ENCODE data around the gene TRAPPC6A.

TRAPPC6A gene

GRCh38 chr19:45178262-45179071 lies 430 bp upstream of the TRAPPC6A start, which contains the start of gene BLOC1S3:
TSS of gene BLOC1S3 (plus strand) at chr19:45178784. CDS start at chr19:45179297, 513 bp downstream.
- H3K36me3 Mint-ChIP-seq (ENCODE audit: low read depth) = peaks cover 32% of the 10 kb centered on the region
- peak within 1 kb of the TSS; percentile 78 for H3K4me3 Mint-ChIP-seq
- H3K4me1 Mint-ChIP-seq (ENCODE audit: low read depth) = peaks cover 43% of the 10 kb centered on the region
- H3K9me3 Mint-ChIP-seq = no peaks in the 10 kb centered on the region
- H3K27me3 Mint-ChIP-seq = no peaks in the 10 kb centered on the region
- H3K27ac Mint-ChIP-seq = peak within 1 kb of the TSS; percentile 89
- intact Hi-C loops (cut with micrococcal nuclease) = loop anchor here (5.0 to 10.0 kb wide), 2 partner anchors 66 to 176 kb away; partner anchors contain the start of genes EXOC3L2 and RELB

- H3K4me1 Mint-ChIP-seq (ENCODE audit: low read depth) = peaks cover 44% of the 10 kb centered on the region
- intact Hi-C loops (cut with micrococcal nuclease) = loop anchor here (5.0 to 10.0 kb wide), 2 partner anchors 69 to 173 kb away; partner anchors contain the start of genes EXOC3L2 and RELB
Measured at GRCh38 chr19:45175515-45176345, 2.3 kb downstream of the TRAPPC6A start.

GRCh38 chr19:45173816-45174215 lies 4.2 kb downstream of the TRAPPC6A start:
- no peaks in the 10 kb centered on the region for H3K27me3 Mint-ChIP-seq

More at GRCh38 chr19:45175515-45176345, 2.3 kb downstream of the TRAPPC6A start:
- Mint-ChIP-seq H3K36me3 (ENCODE audit: low read depth) (peaks cover 17% of the 10 kb centered on the region), H3K9me3 (no peaks in the 10 kb centered on the region), H3K27me3 (no peaks in the 10 kb centered on the region), H3K27ac (no peak overlapping the region), H3K4me3 (no peak overlapping the region)

GRCh38 chr19:45172611-45173208 lies 5.3 kb downstream of the TRAPPC6A start:
- intact Hi-C loops (cut with micrococcal nuclease) = loop anchor here (10.0 kb wide), 1 partner anchor 72 kb away; the partner anchor contains the start of gene EXOC3L2
- Mint-ChIP-seq H3K4me3 (no peak overlapping the region), H3K27ac (no peak overlapping the region)

More at GRCh38 chr19:45173816-45174215, 4.2 kb downstream of the TRAPPC6A start:
- H3K4me1 Mint-ChIP-seq (ENCODE audit: low read depth) = peaks cover 34% of the 10 kb centered on the region
- intact Hi-C loops (cut with micrococcal nuclease) = loop anchor here (10.0 kb wide), 1 partner anchor 71 kb away; the partner anchor contains the start of gene EXOC3L2
- H3K27ac Mint-ChIP-seq = no peak overlapping the region
- H3K4me3 Mint-ChIP-seq = no peak overlapping the region
- peaks cover 6% of the 10 kb centered on the region for H3K36me3 Mint-ChIP-seq (ENCODE audit: low read depth)
- H3K9me3 Mint-ChIP-seq = no peaks in the 10 kb centered on the region

GRCh38 chr19:45172173-45172572 lies 5.9 kb downstream of the TRAPPC6A start:
- peaks cover 8% of the 10 kb centered on the region for H3K36me3 Mint-ChIP-seq (ENCODE audit: low read depth)
- H3K4me1 Mint-ChIP-seq (ENCODE audit: low read depth) = peaks cover 34% of the 10 kb centered on the region
- intact Hi-C loops (cut with micrococcal nuclease) = loop anchor here (10.0 kb wide), 1 partner anchor 73 kb away; the partner anchor contains the start of gene EXOC3L2
- no peaks in the 10 kb centered on the region for H3K9me3 Mint-ChIP-seq
- H3K27me3 Mint-ChIP-seq = no peaks in the 10 kb centered on the region
- no peak overlapping the region for H3K27ac Mint-ChIP-seq
- H3K4me3 Mint-ChIP-seq = no peak overlapping the region

More at GRCh38 chr19:45172611-45173208, 5.3 kb downstream of the TRAPPC6A start:
- H3K27me3 Mint-ChIP-seq = no peaks in the 10 kb centered on the region
- H3K9me3 Mint-ChIP-seq = no peaks in the 10 kb centered on the region
- peaks cover 8% of the 10 kb centered on the region for H3K36me3 Mint-ChIP-seq (ENCODE audit: low read depth)
- peaks cover 34% of the 10 kb centered on the region for H3K4me1 Mint-ChIP-seq (ENCODE audit: low read depth)

GRCh38 chr19:45171211-45171623 lies 6.8 kb downstream of the TRAPPC6A start:
- no peak overlapping the region for H3K4me3 Mint-ChIP-seq
- intact Hi-C loops (cut with micrococcal nuclease) = loop anchor here (10.0 kb wide), 1 partner anchor 74 kb away; the partner anchor contains the start of gene EXOC3L2
- peaks cover 8% of the 10 kb centered on the region for H3K36me3 Mint-ChIP-seq (ENCODE audit: low read depth)
- no peak overlapping the region for H3K27ac Mint-ChIP-seq
- no peaks in the 10 kb centered on the region for H3K9me3 Mint-ChIP-seq
- peaks cover 34% of the 10 kb centered on the region for H3K4me1 Mint-ChIP-seq (ENCODE audit: low read depth)
- no peaks in the 10 kb centered on the region for H3K27me3 Mint-ChIP-seq

- Mint-ChIP-seq H3K4me1 (ENCODE audit: low read depth) (peaks cover 28% of the 10 kb centered on the region), H3K9me3 (no peaks in the 10 kb centered on the region), H3K36me3 (ENCODE audit: low read depth) (peaks cover 8% of the 10 kb centered on the region), H3K27me3 (peaks cover under 1% of the 10 kb centered on the region), H3K4me3 (no peak overlapping the region), H3K27ac (no peak overlapping the region)
- intact Hi-C loops (cut with micrococcal nuclease) = loop anchor here (10.0 kb wide), 1 partner anchor 74 kb away; the partner anchor contains the start of gene EXOC3L2
Measured at GRCh38 chr19:45170146-45171106, 7.6 kb downstream of the TRAPPC6A start.

- intact Hi-C loops (cut with micrococcal nuclease) = loop anchor here (10.0 kb wide), 1 partner anchor 75 kb away; the partner anchor contains the start of gene EXOC3L2
- H3K27me3 Mint-ChIP-seq = peaks cover 2% of the 10 kb centered on the region
- H3K4me1 Mint-ChIP-seq (ENCODE audit: low read depth) = peaks cover 29% of the 10 kb centered on the region
- H3K36me3 Mint-ChIP-seq (ENCODE audit: low read depth) = peaks cover 8% of the 10 kb centered on the region
- H3K27ac Mint-ChIP-seq = no peak overlapping the region
- no peaks in the 10 kb centered on the region for H3K9me3 Mint-ChIP-seq
- no peak overlapping the region for H3K4me3 Mint-ChIP-seq
Measured at GRCh38 chr19:45169602-45170001, 8.4 kb downstream of the TRAPPC6A start.

- H3K4me3 Mint-ChIP-seq = no peak overlapping the region
- intact Hi-C loops (cut with micrococcal nuclease) = no loop called here
- H3K4me1 Mint-ChIP-seq (ENCODE audit: low read depth) = peaks cover 32% of the 10 kb centered on the region
- H3K9me3 Mint-ChIP-seq = no peaks in the 10 kb centered on the region
- H3K27ac Mint-ChIP-seq = no peak overlapping the region
- H3K27me3 Mint-ChIP-seq = peaks cover 7% of the 10 kb centered on the region
- peaks cover 8% of the 10 kb centered on the region for H3K36me3 Mint-ChIP-seq (ENCODE audit: low read depth)
Measured at GRCh38 chr19:45168767-45169351, 9.2 kb downstream of the TRAPPC6A start.

GRCh38 chr19:45166723-45167252 lies 11.2 kb downstream of the TRAPPC6A start:
- Mint-ChIP-seq H3K36me3 (ENCODE audit: low read depth) (peaks cover 8% of the 10 kb centered on the region), H3K4me1 (ENCODE audit: low read depth) (peaks cover 23% of the 10 kb centered on the region), H3K27me3 (peaks cover 18% of the 10 kb centered on the region), H3K4me3 (no peak overlapping the region), H3K27ac (no peak overlapping the region), H3K9me3 (no peaks in the 10 kb centered on the region)
- intact Hi-C loops (cut with micrococcal nuclease) = no loop called here

- H3K27ac Mint-ChIP-seq = no peak overlapping the region
- no peaks in the 10 kb centered on the region for H3K9me3 Mint-ChIP-seq
- H3K4me3 Mint-ChIP-seq = no peak overlapping the region
- H3K4me1 Mint-ChIP-seq (ENCODE audit: low read depth) = peaks cover 16% of the 10 kb centered on the region
- intact Hi-C loops (cut with micrococcal nuclease) = no loop called here
- H3K36me3 Mint-ChIP-seq (ENCODE audit: low read depth) = peaks cover 8% of the 10 kb centered on the region
- H3K27me3 Mint-ChIP-seq = peaks cover 35% of the 10 kb centered on the region
Measured at GRCh38 chr19:45164577-45165335, 13.3 kb downstream of the TRAPPC6A start.

Measured in dendritic cell treated with granulocyte-macrophage colony-stimulating factor and Interleukin-4, amounts not matched to agents 40 ng/mL and 50 ng/mL, for 4 days (primary cell).